HFFc6 (cell line): ENCODE measurements around the gene FAM171A2. TPM values are rescaled to one million over a fixed set of nuclear protein-coding genes. Genes with fewer than 3 reads are reported as not detected.

Experiments
- DNase-seq: peaks from one replicate; pipeline ENCODE4 v3.0.0-alpha.2; 2018
- H3K27ac Mint-ChIP-seq: 2 replicates; pipeline ENCODE4 v1.8.0; 2020; ENCODE audit warnings: mild to moderate bottlenecking, mixed read lengths
- H3K27me3 Mint-ChIP-seq: 2 replicates; pipeline ENCODE4 v1.8.0; 2021; ENCODE audit warnings: mild to moderate bottlenecking, moderate library complexity, mixed read lengths; ENCODE audit not compliant: insufficient read depth
- H3K36me3 Mint-ChIP-seq: 2 replicates; pipeline ENCODE4 v1.8.0; 2021; ENCODE audit warnings: low read depth, mixed read lengths
- H3K4me1 Mint-ChIP-seq: 2 replicates; pipeline ENCODE4 v1.8.0; 2020; ENCODE audit warnings: low read depth, mixed read lengths
- H3K4me3 Mint-ChIP-seq: 2 replicates; pipeline ENCODE4 v1.8.0; 2020; ENCODE audit warnings: mild to moderate bottlenecking, moderate library complexity, mixed read lengths
- H3K9me3 Mint-ChIP-seq: 2 replicates; pipeline ENCODE4 v1.8.0; 2020; ENCODE audit warnings: mild to moderate bottlenecking, mixed read lengths
- total RNA-seq, 6 experiments: library from RNA; stranded (reverse); fragmentation: NEBNext Ultra II Directional; extraction: Animal tissue kit (Norgen Biotek cat#: 25700); gene quantifications; 2 replicates in 1 of 6; 3 replicates in 5 of 6; pipeline ENCODE4 v1.2.3, GENCODE V29; 2021
- TF ChIP-seq, protein P1 (sequence below): fragments of 200-600 bp; sonication (generic); IDR thresholded peaks from 2 replicates; pipeline ENCODE4 v1.5.0; 2021; ENCODE audit warnings: antibody characterized with exemption, mild to moderate bottlenecking

FAM171A2 gene
- total RNA-seq, 6 experiments from 2014 or later: 1.6 to 1.9 (median 1.8) TPM

DNA sequence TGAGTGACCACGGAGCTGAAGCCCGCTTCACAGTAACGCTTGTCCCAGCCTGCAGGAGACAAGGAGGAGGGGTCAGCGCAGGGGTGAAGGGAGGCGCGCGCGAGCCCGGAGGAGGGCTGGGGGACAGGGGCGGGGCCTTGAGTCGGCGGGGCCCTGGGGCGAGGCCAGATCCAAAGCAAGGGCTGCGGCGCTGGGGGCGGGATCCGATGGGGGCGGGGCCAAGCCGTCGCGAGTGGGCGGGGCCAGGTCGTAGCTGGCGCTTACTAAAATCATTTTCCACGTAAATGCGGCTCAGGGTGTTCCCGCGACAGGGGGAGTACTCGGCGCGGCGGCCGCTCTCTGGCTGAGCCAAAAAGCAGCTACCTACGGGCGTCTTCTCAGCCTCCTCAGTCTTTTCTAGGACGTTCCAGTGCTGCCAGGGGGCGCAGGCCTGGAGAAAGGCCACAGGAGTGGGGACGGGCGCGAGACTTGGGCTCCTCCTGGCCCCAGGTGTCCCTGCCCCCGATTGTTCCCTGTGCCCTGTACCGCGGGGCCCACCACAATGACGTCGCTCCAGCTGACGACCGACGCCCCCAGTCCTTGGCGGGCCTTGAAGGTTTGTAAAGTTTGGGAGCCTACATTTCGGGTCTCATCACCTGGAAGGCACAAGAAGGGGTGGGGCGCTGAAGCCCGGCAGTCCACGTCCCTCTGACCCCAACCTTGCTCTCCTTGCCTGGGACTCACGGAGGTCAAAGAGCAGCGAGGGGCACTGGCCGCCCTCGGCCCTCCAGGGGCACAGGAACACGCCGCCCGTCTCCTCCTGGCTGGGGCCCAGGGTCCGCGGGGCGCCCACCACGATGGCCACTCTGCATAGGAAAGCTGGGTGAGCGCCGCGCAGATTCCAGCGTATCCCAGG lies 21.9 kb upstream of the FAM171A2 start:
- peak; percentile 29 for DNase-seq
- TF ChIP-seq, protein P1, sequence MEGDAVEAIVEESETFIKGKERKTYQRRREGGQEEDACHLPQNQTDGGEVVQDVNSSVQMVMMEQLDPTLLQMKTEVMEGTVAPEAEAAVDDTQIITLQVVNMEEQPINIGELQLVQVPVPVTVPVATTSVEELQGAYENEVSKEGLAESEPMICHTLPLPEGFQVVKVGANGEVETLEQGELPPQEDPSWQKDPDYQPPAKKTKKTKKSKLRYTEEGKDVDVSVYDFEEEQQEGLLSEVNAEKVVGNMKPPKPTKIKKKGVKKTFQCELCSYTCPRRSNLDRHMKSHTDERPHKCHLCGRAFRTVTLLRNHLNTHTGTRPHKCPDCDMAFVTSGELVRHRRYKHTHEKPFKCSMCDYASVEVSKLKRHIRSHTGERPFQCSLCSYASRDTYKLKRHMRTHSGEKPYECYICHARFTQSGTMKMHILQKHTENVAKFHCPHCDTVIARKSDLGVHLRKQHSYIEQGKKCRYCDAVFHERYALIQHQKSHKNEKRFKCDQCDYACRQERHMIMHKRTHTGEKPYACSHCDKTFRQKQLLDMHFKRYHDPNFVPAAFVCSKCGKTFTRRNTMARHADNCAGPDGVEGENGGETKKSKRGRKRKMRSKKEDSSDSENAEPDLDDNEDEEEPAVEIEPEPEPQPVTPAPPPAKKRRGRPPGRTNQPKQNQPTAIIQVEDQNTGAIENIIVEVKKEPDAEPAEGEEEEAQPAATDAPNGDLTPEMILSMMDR: peak; percentile 42
- H3K4me3 Mint-ChIP-seq: peak overlapping the region; percentile 75
- H3K27me3 Mint-ChIP-seq: peaks cover 11% of the 10 kb centered on the region
- no peaks in the 10 kb centered on the region for H3K9me3 Mint-ChIP-seq
- H3K36me3 Mint-ChIP-seq: no peaks in the 10 kb centered on the region
- H3K27ac Mint-ChIP-seq: no peak overlapping the region
- H3K4me1 Mint-ChIP-seq: no peaks in the 10 kb centered on the region

DNA sequence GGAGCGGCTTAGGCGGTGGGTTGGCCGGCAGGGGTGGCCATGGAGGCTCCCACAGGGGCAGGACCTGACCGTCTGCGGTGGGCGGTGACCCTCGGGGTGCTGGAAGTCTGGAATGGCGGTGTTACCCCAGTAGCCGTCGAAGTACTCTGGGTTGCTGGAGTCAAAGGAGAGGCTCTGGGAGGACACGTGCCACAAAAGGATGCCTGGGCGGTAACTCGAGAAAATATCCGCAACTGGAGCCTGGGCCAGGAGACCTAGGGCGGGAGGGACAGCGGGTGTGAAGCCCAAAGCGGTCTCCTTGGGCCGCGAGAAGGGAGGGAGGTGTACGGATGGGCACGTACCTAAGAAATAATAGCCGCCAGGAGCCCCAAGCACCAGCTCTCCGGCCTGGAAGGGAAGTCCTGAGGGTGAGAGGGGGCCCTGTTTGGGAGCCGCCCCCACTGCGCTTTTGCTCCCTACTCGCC lies 21.2 kb upstream of the FAM171A2 start:
- Mint-ChIP-seq H3K9me3 (no peaks in the 10 kb centered on the region), H3K36me3 (no peaks in the 10 kb centered on the region), H3K4me3 (peak overlapping the region; percentile 75), H3K4me1 (no peaks in the 10 kb centered on the region), H3K27me3 (peaks cover 11% of the 10 kb centered on the region), H3K27ac (no peak overlapping the region)
- TF ChIP-seq, protein P1: no peak
- no peak for DNase-seq

DNA sequence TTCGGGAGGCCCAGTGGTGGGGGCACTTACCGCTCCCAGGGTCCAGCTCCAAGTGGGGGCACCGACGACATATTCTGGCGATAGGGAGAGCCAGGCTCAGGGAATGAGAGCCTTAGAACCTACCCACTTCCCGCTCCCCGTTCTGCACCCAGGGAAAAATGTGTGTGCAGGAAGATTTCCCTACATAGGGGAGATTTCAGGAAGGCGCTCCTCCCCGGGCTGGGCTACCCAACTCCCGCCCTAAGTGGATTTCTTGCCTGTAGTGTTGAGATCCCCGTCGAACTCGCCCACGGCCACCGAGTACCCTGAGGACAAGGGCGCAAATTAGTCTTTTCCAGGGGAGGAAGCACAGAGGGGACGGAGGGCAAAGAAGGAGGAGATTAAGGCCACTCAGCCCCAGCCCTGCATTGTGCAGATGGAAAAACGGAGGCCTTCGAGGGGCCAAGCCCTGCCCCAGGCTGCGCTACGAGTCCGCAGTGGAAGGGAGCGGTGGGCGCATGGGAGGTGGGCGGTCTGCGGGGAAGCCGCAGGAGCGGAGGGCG lies 20.7 kb upstream of the FAM171A2 start:
- Mint-ChIP-seq H3K36me3 (no peaks in the 10 kb centered on the region), H3K9me3 (no peaks in the 10 kb centered on the region), H3K27ac (no peak overlapping the region), H3K4me1 (no peaks in the 10 kb centered on the region), H3K27me3 (peaks cover 11% of the 10 kb centered on the region), H3K4me3 (peak overlapping the region; percentile 60)
- TF ChIP-seq, protein P1: no peak
- DNase-seq: no peak

DNA sequence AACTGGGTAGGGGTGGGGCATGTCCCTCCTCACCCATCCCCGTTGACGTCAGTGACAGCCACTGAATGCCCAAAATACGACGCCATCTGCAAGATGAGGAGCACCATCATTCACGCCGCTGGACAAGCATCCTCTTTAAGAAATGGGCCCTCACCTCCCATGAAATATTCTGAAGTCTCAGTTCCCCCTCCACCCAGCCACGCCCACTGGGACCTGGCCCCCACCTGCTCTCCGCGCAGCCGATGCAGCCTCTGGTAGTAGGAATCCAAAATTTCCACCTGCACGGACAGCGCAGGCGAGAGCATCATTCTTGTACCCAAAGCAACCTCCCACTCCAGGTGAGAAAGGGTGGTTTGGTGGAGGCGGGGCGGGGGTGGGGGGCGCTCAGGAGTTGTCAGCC lies 20.2 kb upstream of the FAM171A2 start:
- Mint-ChIP-seq H3K36me3 (no peaks in the 10 kb centered on the region), H3K4me1 (no peaks in the 10 kb centered on the region), H3K27me3 (peaks cover 11% of the 10 kb centered on the region), H3K9me3 (no peaks in the 10 kb centered on the region), H3K4me3 (no peak overlapping the region), H3K27ac (no peak overlapping the region)
- TF ChIP-seq, protein P1: no peak
- no peak for DNase-seq

DNA sequence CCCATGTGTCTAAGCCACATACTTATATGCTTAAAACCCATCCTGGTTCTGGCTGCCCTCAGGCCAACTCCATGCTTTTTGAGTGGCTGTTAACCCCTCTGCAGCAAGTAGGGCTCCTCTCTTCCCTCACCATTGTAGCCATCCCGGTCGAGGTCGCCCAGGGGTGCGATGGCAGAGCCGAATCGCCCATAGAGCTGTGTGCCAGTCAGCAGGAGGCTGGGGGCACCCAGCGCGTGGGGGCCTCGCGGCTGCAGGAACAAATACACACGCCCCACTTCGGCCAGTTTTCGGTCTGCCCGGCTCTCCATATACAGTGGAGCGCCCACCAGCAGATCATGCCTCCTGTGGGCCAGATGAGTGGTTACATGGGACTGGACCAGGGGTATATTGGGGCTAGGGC lies 19.7 kb upstream of the FAM171A2 start:
- no peak for DNase-seq
- Mint-ChIP-seq H3K9me3 (no peaks in the 10 kb centered on the region), H3K4me3 (no peak overlapping the region), H3K27me3 (peaks cover 14% of the 10 kb centered on the region), H3K36me3 (no peaks in the 10 kb centered on the region), H3K27ac (no peak overlapping the region), H3K4me1 (no peaks in the 10 kb centered on the region)
- TF ChIP-seq, protein P1: no peak
